Glutamatergic neuron (in vitro differentiated cells): ENCODE measurements around the gene VEGFA. TPM values are rescaled to one million over a fixed set of nuclear protein-coding genes. Genes with fewer than 3 reads are reported as not detected.
A peak's percentile ranks its signal among the peaks of the same experiment; 100 is the strongest.

Experiments used
- DNase-seq: peaks from one replicate; pipeline ENCODE4 v3.0.0; 2022
- H3K27ac Mint-ChIP-seq: one replicate; pipeline ENCODE4 v1.8.0; 2020; ENCODE audit warnings: mild to moderate bottlenecking, mixed read lengths, inconsistent platforms; ENCODE audit not compliant: unreplicated experiment
- H3K27me3 Mint-ChIP-seq: one replicate; pipeline ENCODE4 v1.8.0; 2020; ENCODE audit warnings: mild to moderate bottlenecking, moderate library complexity, mixed read lengths, inconsistent platforms; ENCODE audit not compliant: unreplicated experiment
- H3K36me3 Mint-ChIP-seq: one replicate; pipeline ENCODE4 v1.8.0; 2020; ENCODE audit warnings: mild to moderate bottlenecking, mixed read lengths, inconsistent platforms; ENCODE audit not compliant: unreplicated experiment
- H3K4me1 Mint-ChIP-seq: one replicate; pipeline ENCODE4 v1.8.0; 2020; ENCODE audit warnings: mild to moderate bottlenecking, low read depth, mixed read lengths, inconsistent platforms; ENCODE audit not compliant: unreplicated experiment
- H3K4me3 Mint-ChIP-seq: one replicate; pipeline ENCODE4 v1.8.0; 2020; ENCODE audit warnings: mild to moderate bottlenecking, mixed read lengths, inconsistent platforms; ENCODE audit not compliant: unreplicated experiment
- H3K9me3 Mint-ChIP-seq: one replicate; pipeline ENCODE4 v1.8.0; 2020; ENCODE audit warnings: mild to moderate bottlenecking, moderate library complexity, mixed read lengths, inconsistent platforms; ENCODE audit not compliant: unreplicated experiment
- total RNA-seq: library from RNA; stranded (reverse); fragmentation: NEBNext Ultra II Directional; extraction: Animal tissue kit (Norgen Biotek cat#: 25700); gene quantifications from one replicate; pipeline ENCODE4 v1.2.1, GENCODE V29; 2021; ENCODE audit not compliant: unreplicated experiment
- TF ChIP-seq, protein P1 (sequence below): fragments of 200-600 bp; sonication (generic); IDR thresholded peaks from one replicate; pipeline ENCODE4 v1.5.0; 2021; ENCODE audit not compliant: partially characterized antibody, unreplicated experiment

Gene VEGFA
- total RNA-seq, 1 donor from 2014 or later = 21.6 TPM

GRCh38 chr6:43749461-43749860, 20.6 kb upstream of the VEGFA start:
- Mint-ChIP-seq H3K36me3 (no peaks in the 10 kb centered on the region), H3K9me3 (peaks cover 2% of the 10 kb centered on the region), H3K4me3 (no peak overlapping the region), H3K4me1 (peaks cover 9% of the 10 kb centered on the region), H3K27ac (no peak overlapping the region), H3K27me3 (peaks cover 1% of the 10 kb centered on the region)
- TF ChIP-seq, protein P1, sequence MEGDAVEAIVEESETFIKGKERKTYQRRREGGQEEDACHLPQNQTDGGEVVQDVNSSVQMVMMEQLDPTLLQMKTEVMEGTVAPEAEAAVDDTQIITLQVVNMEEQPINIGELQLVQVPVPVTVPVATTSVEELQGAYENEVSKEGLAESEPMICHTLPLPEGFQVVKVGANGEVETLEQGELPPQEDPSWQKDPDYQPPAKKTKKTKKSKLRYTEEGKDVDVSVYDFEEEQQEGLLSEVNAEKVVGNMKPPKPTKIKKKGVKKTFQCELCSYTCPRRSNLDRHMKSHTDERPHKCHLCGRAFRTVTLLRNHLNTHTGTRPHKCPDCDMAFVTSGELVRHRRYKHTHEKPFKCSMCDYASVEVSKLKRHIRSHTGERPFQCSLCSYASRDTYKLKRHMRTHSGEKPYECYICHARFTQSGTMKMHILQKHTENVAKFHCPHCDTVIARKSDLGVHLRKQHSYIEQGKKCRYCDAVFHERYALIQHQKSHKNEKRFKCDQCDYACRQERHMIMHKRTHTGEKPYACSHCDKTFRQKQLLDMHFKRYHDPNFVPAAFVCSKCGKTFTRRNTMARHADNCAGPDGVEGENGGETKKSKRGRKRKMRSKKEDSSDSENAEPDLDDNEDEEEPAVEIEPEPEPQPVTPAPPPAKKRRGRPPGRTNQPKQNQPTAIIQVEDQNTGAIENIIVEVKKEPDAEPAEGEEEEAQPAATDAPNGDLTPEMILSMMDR = no peak
- DNase-seq = no peak

DNA sequence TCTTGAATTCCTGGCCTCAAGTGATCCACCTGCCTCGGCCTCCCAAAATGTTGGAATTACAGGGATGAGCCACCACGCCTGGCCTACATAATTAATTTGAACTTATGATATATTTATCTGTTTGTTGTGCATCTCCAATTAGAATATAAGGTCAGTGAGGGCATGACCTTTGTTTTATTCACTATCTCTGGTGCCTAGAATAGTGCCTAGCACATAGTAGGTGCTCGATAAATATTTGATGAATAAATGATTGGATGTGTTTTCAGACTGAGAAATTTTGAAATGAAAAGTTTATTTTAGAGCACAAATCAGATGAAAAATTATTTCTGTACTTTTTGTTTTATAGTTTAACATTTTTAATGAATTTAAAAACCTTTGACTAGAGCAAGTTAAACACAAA, 19.4 kb upstream of the VEGFA start:
- Mint-ChIP-seq H3K4me1 (peaks cover 9% of the 10 kb centered on the region), H3K36me3 (no peaks in the 10 kb centered on the region), H3K9me3 (peaks cover 3% of the 10 kb centered on the region), H3K27ac (no peak overlapping the region), H3K4me3 (no peak overlapping the region), H3K27me3 (peaks cover 1% of the 10 kb centered on the region)
- DNase-seq = no peak
- TF ChIP-seq, protein P1 = no peak

- Mint-ChIP-seq H3K27me3 (no peaks in the 10 kb centered on the region), H3K9me3 (peaks cover 2% of the 10 kb centered on the region), H3K36me3 (no peaks in the 10 kb centered on the region), H3K27ac (no peak overlapping the region), H3K4me1 (peaks cover 4% of the 10 kb centered on the region), H3K4me3 (no peak overlapping the region)
- TF ChIP-seq, protein P1 = no peak
- DNase-seq = no peak
These were observed 16.3 kb upstream of the VEGFA start for GRCh38 chr6:43753570-43754183.

DNA sequence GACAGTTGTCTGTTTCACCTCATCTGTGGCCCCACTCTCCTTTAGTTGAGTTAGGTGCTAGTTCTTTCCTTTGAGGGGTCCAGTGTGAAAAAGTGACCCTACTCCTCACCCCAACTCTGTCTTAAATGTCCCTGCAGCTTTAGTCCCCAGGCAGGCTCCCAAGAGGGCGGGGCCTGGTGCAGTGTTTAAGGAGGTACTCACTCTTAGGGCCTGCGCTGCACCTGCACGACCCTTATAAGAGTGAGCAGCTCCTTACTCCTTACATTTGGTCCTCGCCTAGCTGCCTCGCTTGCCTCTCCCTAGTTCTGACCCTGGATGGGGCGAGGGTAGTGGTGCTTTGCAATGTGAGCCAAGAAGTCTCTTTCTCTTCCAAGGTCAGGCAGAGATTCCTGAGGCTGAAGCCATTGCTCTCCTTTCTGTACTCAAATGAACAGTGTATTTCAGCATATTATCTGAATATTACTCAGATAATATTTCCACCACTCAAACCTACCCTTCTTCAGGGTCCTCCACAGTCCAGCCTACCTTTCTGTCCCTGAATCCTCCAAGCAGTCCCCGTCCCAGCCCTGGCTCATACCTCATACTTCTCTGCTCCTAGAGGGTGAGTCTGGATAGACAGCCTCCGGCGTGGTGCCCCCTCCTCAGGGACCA, 11.9 kb upstream of the VEGFA start:
- no peaks in the 10 kb centered on the region for H3K27me3 Mint-ChIP-seq
- H3K27ac Mint-ChIP-seq = no peak overlapping the region
- no peak overlapping the region for H3K4me3 Mint-ChIP-seq
- peaks cover 2% of the 10 kb centered on the region for H3K9me3 Mint-ChIP-seq
- peaks cover 4% of the 10 kb centered on the region for H3K4me1 Mint-ChIP-seq
- TF ChIP-seq, protein P1 = no peak
- DNase-seq = no peak
- H3K36me3 Mint-ChIP-seq = no peaks in the 10 kb centered on the region

DNA sequence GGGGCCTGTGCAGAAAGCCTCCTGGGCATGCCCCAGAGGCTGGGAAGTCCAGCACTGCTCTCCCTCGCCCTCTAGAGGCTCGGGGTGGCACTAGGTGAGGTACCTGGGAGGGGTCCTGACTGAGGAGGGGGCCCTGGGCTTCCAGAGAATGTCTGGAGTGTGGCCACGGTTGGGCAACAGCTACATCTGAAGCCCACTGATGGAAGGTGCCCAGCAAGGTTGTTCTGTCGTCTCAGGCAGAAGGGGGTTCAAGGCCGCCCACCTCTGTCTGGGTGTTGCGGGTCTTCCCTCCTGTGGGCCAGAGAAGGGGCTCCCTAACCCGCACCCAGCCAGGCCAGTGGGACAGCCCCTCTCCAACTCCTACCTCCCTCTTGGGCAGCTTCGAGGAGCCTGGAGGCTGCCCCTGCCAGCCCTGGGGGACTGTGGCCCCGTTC, 11.4 kb upstream of the VEGFA start:
- Mint-ChIP-seq H3K9me3 (peaks cover 2% of the 10 kb centered on the region), H3K4me1 (peaks cover 4% of the 10 kb centered on the region), H3K4me3 (no peak overlapping the region), H3K27me3 (no peaks in the 10 kb centered on the region), H3K27ac (no peak overlapping the region), H3K36me3 (no peaks in the 10 kb centered on the region)
- TF ChIP-seq, protein P1 = peak; percentile 59
- DNase-seq = no peak
